G401 (cell line): ENCODE results near the gene TRAPPC8. TPM values are rescaled to one million over a fixed set of nuclear protein-coding genes. Genes with fewer than 3 reads are reported as not detected.
"Not testable (repeated sequence)": the region's sequence is repeated elsewhere in the genome, so short reads cannot be mapped to it uniquely, and the experiment has no call there.

Experiments
- DNase-seq: peaks from one replicate; pipeline ENCODE4 v3.0.0-alpha.2; 2015; ENCODE audit warnings: low spot score
- in situ Hi-C: cut with HindIII; loops from 2 replicates; pipeline ENCODE4 v1.10.0; 2016; ENCODE audit warnings: low sequenced_read_pairs, mixed read lengths
- total RNA-seq: library from RNA; depleted of rRNA; stranded (reverse); fragments of >200 nt; shearing (Covaris generic); gene quantifications from 2 replicates; pipeline ENCODE4 v1.2.3, GENCODE V29; 2014

Gene TRAPPC8
- total RNA-seq, 1 experiment from 2014 or later = 65.8 TPM

GRCh38 chr18:31943878-31944816, 1.2 kb upstream of the TRAPPC8 start:
- in situ Hi-C loops = no loop called here
- DNase-seq = peak; percentile 33

GRCh38 chr18:31942291-31942998, 483 bp downstream of the TRAPPC8 start:
- DNase-seq = peak; percentile 43
- in situ Hi-C loops = no loop called here

DNA sequence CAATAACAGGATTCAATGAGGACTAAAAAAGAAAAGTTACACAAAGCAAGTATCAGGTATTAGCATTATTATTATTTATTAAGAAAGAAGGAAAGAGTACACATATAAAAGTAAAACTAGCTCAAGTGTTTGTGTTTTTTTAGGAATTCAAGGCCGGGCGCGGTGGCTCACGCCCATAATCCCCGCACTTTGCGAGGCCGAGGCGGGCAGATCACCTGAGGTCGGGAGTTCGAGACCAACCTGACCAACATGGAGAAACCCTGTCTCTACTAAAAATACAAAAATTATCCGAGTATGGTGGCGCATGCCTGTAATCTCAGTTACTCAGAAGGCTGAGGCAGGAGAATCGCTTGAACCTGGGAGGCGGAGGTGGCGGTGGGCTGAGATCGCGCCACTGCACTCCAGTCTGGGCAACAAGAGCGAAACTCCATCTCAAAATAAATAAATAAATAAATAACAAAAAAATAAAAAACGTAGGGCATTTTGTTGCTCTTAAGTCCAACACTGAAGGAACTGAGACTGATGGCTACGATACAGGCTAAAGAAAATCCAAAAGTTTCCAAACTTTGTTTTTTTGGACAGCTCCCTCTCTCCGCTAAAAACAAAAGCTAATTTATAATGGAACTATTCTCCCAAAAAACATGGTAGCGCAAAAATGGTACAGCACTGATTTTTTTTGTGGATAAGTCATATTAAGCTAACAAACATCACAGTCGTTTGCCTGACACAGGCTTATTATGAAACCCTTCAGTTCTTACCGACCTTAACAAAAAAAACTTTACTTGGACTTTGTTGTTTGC, 1.7 kb downstream of the TRAPPC8 start:
- no peak for DNase-seq
- in situ Hi-C loops = no loop called here

- in situ Hi-C loops, DNase-seq: not testable (repeated sequence)
Observed at GRCh38 chr18:31934773-31935172, 8.2 kb downstream of the TRAPPC8 start.

- in situ Hi-C loops = no loop called here
- no peak for DNase-seq
Observed at GRCh38 chr18:31931886-31932240, 11.1 kb downstream of the TRAPPC8 start.

DNA sequence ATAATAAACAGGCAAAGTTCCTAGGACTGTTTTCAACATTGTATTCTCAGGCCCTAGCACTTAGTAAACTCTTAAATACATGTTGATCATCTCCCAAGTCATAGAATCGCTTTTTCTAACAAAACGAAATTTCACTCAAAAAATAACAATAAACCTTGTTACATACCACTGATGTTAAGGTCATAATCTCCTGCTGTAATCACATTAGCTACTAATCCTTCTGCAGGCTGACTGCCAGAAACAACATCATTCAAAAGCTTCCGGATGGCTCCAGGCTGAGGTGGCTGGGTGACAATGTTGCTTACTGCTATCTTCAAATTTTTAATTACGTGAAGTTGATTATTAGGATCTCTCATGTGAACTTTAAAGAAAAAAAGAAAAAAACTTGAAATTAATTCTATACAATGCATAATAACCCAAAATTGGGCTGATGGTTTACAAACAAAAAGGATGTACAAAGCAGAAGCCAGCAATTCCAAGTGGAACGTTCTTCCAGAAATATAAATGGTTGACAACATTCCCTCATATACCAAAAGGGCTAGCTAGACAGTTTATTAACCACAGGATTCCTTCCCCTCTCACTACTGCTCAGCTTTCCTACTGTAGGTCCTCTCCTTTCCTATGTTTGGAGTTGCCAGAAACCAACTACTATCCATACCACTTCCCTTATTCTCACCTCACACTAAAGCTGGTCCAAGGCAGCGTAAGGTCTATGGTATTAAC, 11.6 kb downstream of the TRAPPC8 start:
- DNase-seq = peak; percentile 47
- in situ Hi-C loops = no loop called here

GRCh38 chr18:31929273-31929672, 13.7 kb downstream of the TRAPPC8 start:
- no peak for DNase-seq
- in situ Hi-C loops = no loop called here

GRCh38 chr18:31926988-31927387, 15.9 kb downstream of the TRAPPC8 start:
- in situ Hi-C loops, DNase-seq: not testable (repeated sequence)

DNA sequence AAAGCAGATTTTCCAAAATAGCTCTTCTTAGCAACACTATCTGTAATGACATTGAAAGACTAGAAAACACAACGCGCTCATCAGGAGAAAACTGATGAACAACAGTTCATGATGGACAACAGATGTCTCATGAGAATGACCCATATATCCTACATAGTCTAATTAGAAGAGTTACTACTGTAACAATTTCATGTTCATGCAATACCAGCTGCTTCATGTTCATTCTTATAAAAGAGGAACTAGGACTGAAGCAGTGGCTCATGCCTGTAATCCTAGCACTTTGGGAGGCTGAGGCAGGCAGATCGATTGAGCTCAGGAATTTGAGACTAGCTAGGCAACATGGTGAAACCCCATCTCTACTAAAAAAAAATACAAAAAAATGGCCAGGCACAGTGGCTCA, 22.7 kb downstream of the TRAPPC8 start:
- no peak for DNase-seq
- in situ Hi-C loops = no loop called here

GRCh38 chr18:31919366-31919765, 23.6 kb downstream of the TRAPPC8 start:
- DNase-seq, in situ Hi-C loops: not testable (repeated sequence)

- in situ Hi-C loops = no loop called here
Observed at GRCh38 chr18:31918733-31919132, 24.2 kb downstream of the TRAPPC8 start.

GRCh38 chr18:31901063-31901462, 41.9 kb downstream of the TRAPPC8 start:
- in situ Hi-C loops = no loop called here
- no peak for DNase-seq

More at GRCh38 chr18:31918733-31919132, 24.2 kb downstream of the TRAPPC8 start:
- no peak for DNase-seq

- DNase-seq, in situ Hi-C loops: not testable (repeated sequence)
Observed at GRCh38 chr18:31899771-31900170, 43.2 kb downstream of the TRAPPC8 start.

DNA sequence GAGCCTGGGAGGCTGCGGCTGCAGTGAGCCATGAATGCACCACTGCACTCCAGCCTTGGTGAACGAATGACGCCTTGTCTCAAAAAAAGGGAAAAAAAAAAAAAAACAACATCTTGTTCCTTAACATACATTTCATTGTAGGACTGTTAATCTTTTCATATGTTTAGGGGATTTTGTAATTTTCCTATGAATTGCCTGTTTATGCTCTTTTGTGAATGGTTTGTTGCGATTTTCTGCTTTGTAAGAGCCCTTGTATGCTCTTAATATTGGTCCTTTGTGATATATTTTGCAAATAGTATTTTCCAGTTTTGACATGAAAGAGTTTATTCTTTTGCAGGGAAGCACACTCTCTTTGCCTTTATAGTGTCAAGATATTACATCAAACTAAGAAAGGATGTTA, 50.0 kb downstream of the TRAPPC8 start:
- no peak for DNase-seq
- in situ Hi-C loops = no loop called here

GRCh38 chr18:31891566-31891965, 51.4 kb downstream of the TRAPPC8 start:
- no peak for DNase-seq
- in situ Hi-C loops = no loop called here

GRCh38 chr18:31884020-31884419, 58.9 kb downstream of the TRAPPC8 start:
- peak; percentile 23 for DNase-seq
- in situ Hi-C loops = no loop called here

GRCh38 chr18:31880186-31880898, 62.6 kb downstream of the TRAPPC8 start:
- in situ Hi-C loops = no loop called here
- no peak for DNase-seq

- in situ Hi-C loops = no loop called here
- DNase-seq = no peak
Observed at GRCh38 chr18:31878358-31878757, 64.6 kb downstream of the TRAPPC8 start.
